Measurements from ENCODE around the gene TDRD12.
"Not testable (repeated sequence)": the region's sequence is repeated elsewhere in the genome, so short reads cannot be mapped to it uniquely, and the experiment has no call there.

Gene TDRD12

DNA sequence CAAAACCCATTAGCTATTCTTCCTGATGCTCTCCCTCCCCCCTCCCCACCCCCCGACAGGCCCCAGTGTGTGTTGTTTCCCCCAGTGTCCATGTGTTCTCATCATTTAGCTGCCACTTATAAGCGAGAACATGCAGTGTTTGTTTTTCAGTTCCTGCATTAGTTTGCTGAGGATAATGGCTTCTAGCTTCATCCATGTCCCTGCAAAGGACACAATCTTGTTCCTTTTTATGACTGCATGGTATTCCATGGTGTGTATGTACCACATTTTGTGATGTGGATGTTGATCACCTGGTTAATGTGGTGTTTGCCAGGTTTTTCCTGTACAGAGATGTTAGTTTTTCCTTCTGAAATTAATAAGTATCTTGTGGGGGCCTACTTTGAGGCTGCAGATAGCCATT lies 31.5 kb downstream of the TDRD12 start:
- TF ChIP-seq ZNF146 (tag by site-specific recombination; IDR thresholded peaks at IDR 0.05) (peak; percentile 90), ZNF10 (tag by site-specific recombination; IDR thresholded peaks at IDR 0.05) (no peak), ZNF629 (tag by site-specific recombination; IDR thresholded peaks at IDR 0.05) (0 out of 2 replicates have a peak, but pooled peaks have one; percentile 9)
- Histone ChIP-seq H3K36me3 (ENCODE audit: control insufficient read depth in 2 of 2, insufficient read depth in 1 of 2, low read length in 2 of 2) (no peaks in the 10 kb centered on the region), H3K9me3 (ENCODE audit: control insufficient read depth, insufficient read depth, low read depth, low read length) (peaks cover 2% of the 10 kb centered on the region; the same call in 1 of the 2 replicates), H3K27ac (ENCODE audit: extremely low read depth, low read depth, low read length) (no peak overlapping the region), H3K4me3 (ENCODE audit: low read depth, low read length) (no peak overlapping the region), H3K4me1 (ENCODE audit: control insufficient read depth, insufficient read depth, low read length) (peaks cover 12% of the 10 kb centered on the region)
- POLR2A ChIA-PET = no interaction called here
- CTCF ChIA-PET = interaction anchor here (0.6 to 0.8 kb wide), 2 partner anchors 32 to 369 kb away, joined by 3 read pairs; no protein-coding TSS in a partner anchor

DNA sequence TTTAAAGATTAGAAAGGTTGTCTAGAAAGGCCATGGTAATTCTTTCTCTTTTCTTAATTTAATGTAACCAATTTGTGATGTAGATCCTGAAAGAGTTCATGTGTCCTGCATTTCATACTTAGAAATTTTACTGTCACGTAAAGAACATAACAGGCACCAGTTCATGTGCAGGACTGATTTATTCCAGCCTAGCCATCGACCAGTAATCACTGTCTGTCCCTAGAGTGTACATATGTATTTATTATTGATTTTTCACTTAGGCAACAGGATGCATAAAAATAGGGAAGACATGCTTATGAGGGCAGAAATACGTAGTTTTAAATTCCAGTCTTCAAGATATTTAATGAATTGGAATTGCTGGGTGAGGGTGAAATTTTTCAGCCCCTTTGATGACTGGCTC lies 37.6 kb downstream of the TDRD12 start:
- no peaks in the 10 kb centered on the region for H3K36me3 ChIP-seq (ENCODE audit: control insufficient read depth in 2 of 2, insufficient read depth in 1 of 2, low read length in 2 of 2)
- peaks cover 2% of the 10 kb centered on the region; the same call in 1 of the 2 replicates for H3K4me1 ChIP-seq (ENCODE audit: control insufficient read depth, insufficient read depth, low read length)
- no peak overlapping the region for H3K4me3 ChIP-seq (ENCODE audit: low read depth, low read length)
- TF ChIP-seq ZBTB8A (tag by site-specific recombination; IDR thresholded peaks at IDR 0.05) (no peak), ZFP37 (tag by site-specific recombination; IDR thresholded peaks at IDR 0.05) (no peak), PRDM6 (tag by site-specific recombination; IDR thresholded peaks at IDR 0.05) (no peak)
- H3K9me3 ChIP-seq (ENCODE audit: control insufficient read depth, insufficient read depth, low read depth, low read length) = peaks cover 13% of the 10 kb centered on the region
- CTCF ChIA-PET = no interaction called here
- POLR2A ChIA-PET = no interaction called here
- no peak overlapping the region for H3K27ac ChIP-seq (ENCODE audit: extremely low read depth, low read depth, low read length)

DNA sequence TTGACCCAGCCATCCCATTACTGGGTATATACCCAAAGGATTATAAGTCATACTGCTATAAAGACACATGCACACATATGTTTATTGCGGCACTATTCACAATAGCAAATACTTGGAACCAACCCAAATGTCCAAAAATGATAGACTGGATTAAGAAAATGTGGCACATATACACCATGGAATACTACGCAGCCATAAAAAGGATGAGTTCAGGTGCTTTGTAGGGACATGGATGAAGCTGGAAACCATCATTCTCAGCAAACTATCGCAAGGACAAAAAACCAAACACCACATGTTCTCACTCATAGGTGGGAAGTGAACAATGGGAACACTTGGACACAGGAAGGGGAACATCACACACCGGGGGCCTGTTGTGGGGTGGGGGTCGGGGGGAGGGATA lies 45.8 kb downstream of the TDRD12 start:
- H3K36me3 ChIP-seq (ENCODE audit: control insufficient read depth in 2 of 2, insufficient read depth in 1 of 2, low read length in 2 of 2); CTCF ChIA-PET; H3K4me1 ChIP-seq (ENCODE audit: control insufficient read depth, insufficient read depth, low read length); POLR2A ChIA-PET; H3K9me3 ChIP-seq (ENCODE audit: control insufficient read depth, insufficient read depth, low read depth, low read length); H3K4me3 ChIP-seq (ENCODE audit: low read depth, low read length); H3K27ac ChIP-seq (ENCODE audit: extremely low read depth, low read depth, low read length): not testable (repeated sequence)
- peak; percentile 97 for TF ChIP-seq ZNF146 (tag by site-specific recombination; IDR thresholded peaks at IDR 0.05)
- TF ChIP-seq, protein P1, sequence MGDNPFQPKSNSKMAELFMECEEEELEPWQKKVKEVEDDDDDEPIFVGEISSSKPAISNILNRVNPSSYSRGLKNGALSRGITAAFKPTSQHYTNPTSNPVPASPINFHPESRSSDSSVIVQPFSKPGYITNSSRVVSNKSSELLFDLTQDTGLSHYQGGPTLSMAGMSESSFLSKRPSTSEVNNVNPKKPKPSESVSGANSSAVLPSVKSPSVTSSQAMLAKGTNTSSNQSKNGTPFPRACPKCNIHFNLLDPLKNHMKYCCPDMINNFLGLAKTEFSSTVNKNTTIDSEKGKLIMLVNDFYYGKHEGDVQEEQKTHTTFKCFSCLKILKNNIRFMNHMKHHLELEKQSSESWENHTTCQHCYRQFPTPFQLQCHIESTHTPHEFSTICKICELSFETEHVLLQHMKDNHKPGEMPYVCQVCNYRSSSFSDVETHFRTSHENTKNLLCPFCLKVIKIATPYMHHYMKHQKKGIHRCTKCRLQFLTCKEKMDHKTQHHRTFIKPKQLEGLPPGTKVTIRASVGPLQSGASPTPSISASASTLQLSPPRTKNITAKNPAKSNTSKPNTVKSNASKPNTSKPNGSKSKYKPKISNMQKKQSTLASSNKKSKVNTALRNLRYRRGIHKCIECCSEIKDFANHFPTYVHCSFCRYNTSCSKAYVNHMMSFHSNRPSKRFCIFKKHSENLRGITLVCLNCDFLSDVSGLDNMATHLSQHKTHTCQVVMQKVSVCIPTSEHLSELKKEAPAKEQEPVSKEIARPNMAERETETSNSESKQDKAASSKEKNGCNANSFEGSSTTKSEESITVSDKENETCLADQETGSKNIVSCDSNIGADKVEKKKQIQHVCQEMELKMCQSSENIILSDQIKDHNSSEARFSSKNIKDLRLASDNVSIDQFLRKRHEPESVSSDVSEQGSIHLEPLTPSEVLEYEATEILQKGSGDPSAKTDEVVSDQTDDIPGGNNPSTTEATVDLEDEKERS (tag by site-specific recombination; IDR thresholded peaks at IDR 0.05) = 0 out of 2 replicates have a peak, but pooled peaks have one; percentile 31

DNA sequence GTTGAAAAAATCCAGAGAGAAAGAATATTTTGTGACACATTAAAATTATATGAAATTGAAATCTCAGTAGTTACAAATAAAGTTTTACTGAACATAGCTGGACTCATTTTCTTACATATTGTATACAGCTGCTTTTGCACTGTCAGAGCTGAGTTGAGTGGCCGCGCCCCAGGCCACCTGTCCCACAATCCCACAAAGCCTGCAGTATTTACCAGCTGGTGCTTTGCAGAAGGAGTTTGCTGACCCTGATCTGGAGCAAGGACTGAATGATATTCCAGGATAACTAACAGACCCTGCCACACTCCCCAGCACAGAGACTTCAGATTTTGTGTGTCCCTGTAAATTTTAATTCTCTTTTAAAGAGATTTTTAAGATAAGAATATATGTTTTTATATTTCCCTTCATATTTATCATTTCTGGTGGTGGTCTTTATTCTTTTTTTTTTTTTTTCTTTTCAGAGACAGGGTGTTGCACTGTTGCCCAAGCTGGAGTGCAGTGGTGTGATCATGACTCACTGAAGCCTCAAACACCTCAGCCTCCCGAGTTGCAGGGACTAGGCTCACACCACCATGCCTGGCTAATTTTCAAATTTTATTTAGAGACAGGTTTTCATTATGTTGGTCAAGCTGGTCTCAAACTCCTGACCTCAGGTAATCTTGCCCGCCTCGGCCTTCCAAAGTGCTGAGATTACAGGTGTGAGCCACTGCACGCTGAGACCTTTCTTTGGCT lies 48.5 kb downstream of the TDRD12 start:
- H3K4me3 ChIP-seq (ENCODE audit: low read depth, low read length) = no peak overlapping the region
- H3K27ac ChIP-seq (ENCODE audit: extremely low read depth, low read depth, low read length) = no peak overlapping the region
- peaks cover 4% of the 10 kb centered on the region for H3K9me3 ChIP-seq (ENCODE audit: control insufficient read depth, insufficient read depth, low read depth, low read length)
- ChIA-PET POLR2A (no interaction called here), CTCF (interaction anchor here (0.6 to 1.4 kb wide), 2 partner anchors 21 to 432 kb away, joined by 3 to 4 read pairs; no protein-coding TSS in a partner anchor)
- H3K36me3 ChIP-seq (ENCODE audit: control insufficient read depth in 2 of 2, insufficient read depth in 1 of 2, low read length in 2 of 2) = no peaks in the 10 kb centered on the region; a peak in 2 of 3 replicates
- TF ChIP-seq ZNF335 (tag by site-specific recombination; conservative IDR thresholded peaks at IDR 0.05) (0 out of 2 replicates have a peak, but pooled peaks have one; percentile 15), ZBTB11 (tag by site-specific recombination; conservative IDR thresholded peaks at IDR 0.05; ENCODE audit: low read depth) (no peak)
- no peaks in the 10 kb centered on the region for H3K4me1 ChIP-seq (ENCODE audit: control insufficient read depth, insufficient read depth, low read length)
